HG03575 (cell line): ENCODE data around the gene GTPBP2.
"Not testable (repeated sequence)": the region's sequence is repeated elsewhere in the genome, so short reads cannot be mapped to it uniquely, and the experiment has no call there.

Experiments used
- ATAC-seq: cut with Tn5 transposase; IDR thresholded peaks from one replicate; pipeline ENCODE4 v1.9.1; 2021; ENCODE audit not compliant: unreplicated experiment, insufficient number of reproducible peaks, low FRiP score; ENCODE audit errors: extremely low read depth

Gene GTPBP2

GRCh38 chr6:43589564-43589963 lies 39.5 kb downstream of the GTPBP2 start:
- ATAC-seq = not testable (repeated sequence)

GRCh38 chr6:43588194-43588593 lies 40.9 kb downstream of the GTPBP2 start:
- ATAC-seq = no peak

- no peak for ATAC-seq
Observed at GRCh38 chr6:43584892-43585570, 44.0 kb downstream of the GTPBP2 start.

GRCh38 chr6:43582911-43583310 lies 46.2 kb downstream of the GTPBP2 start:
- no peak for ATAC-seq

GRCh38 chr6:43579171-43579570 lies 49.9 kb downstream of the GTPBP2 start:
- no peak for ATAC-seq

- ATAC-seq = no peak
Observed at GRCh38 chr6:43578748-43579147, 50.3 kb downstream of the GTPBP2 start.

GRCh38 chr6:43575772-43576551 lies 53.1 kb downstream of the GTPBP2 start, which contains the start of the genes POLH and XPO5:
TSS of gene POLH (plus strand) at chr6:43576185. CDS start at chr6:43582320, 6,135 bp downstream.
TSS of gene XPO5 (minus strand) at chr6:43576038. CDS start at chr6:43575864, 174 bp downstream.
- ATAC-seq = no peak

- ATAC-seq = no peak
Observed at GRCh38 chr6:43575105-43575771, 53.8 kb downstream of the GTPBP2 start.

- ATAC-seq = no peak
Observed at GRCh38 chr6:43572015-43572414, 57.0 kb downstream of the GTPBP2 start.

- no peak for ATAC-seq
Observed at GRCh38 chr6:43570876-43571441, 58.1 kb downstream of the GTPBP2 start.
